ENCODE measurements around the gene FILIP1. TPM values are rescaled to one million over a fixed set of nuclear protein-coding genes. Genes with fewer than 3 reads are reported as not detected.
A peak's percentile ranks its signal among the peaks of the same experiment; 100 is the strongest.

The FILIP1 gene
- polyA plus RNA-seq, 1 of the 3 experiments (the other 2 are of a cell fraction), result 0.03 TPM

GRCh38 chr6:75318900-75319299 is 174.7 kb downstream of the FILIP1 start (continued):
- TF ChIP-seq REST (IDR thresholded peaks at IDR 0.05; ENCODE audit: low read depth, low read length) (no peak), POLR2AphosphoS5 (IDR thresholded peaks at IDR 0.05; ENCODE audit: low read depth, low read length) (no peak)

- Histone ChIP-seq H3K4me3 (ENCODE audit: low read depth in 2 of 2, low read length in 1 of 2) (no peak overlapping the region), H3F3A (replicated peaks; ENCODE audit: insufficient read depth) (peaks cover 3% of the 10 kb centered on the region), H3K4me1 (ENCODE audit: control insufficient read depth in 1 of 2, insufficient read depth in 2 of 2, low read depth in 1 of 2, low read length in 1 of 2) (peaks cover 2 to 4% of the 10 kb centered on the region in 2 experiments; a peak in 2 of 4 replicates), H2AFZ (ENCODE audit: low read depth) (peak overlapping the region; percentile 44; the same call in 1 of the 2 replicates), H3K79me2 (ENCODE audit: insufficient read depth) (no peaks in the 10 kb centered on the region), H3K27ac (ENCODE audit: low read depth in 2 of 2, low read length in 1 of 2) (peak overlapping the region; percentile 36 to 68), H3K9me3 (no peaks in the 10 kb centered on the region), H3K36me3 (replicated peaks in 1 of 2; ENCODE audit: control insufficient read depth in 1 of 2, insufficient read depth in 2 of 2, low read length in 1 of 2) (no peaks in the 10 kb centered on the region), H3K9ac (no peak overlapping the region), H3K4me2 (peak overlapping the region; percentile 18; the same call in 1 of the 2 replicates), H3K27me3 (ENCODE audit: insufficient read depth) (no peaks in the 10 kb centered on the region), H3K9me2 (no peaks in the 10 kb centered on the region), H4K20me1 (ENCODE audit: insufficient read depth) (no peaks in the 10 kb centered on the region)
- WGBS (ENCODE audit: low lambda C conversion rate), result 44% methylated on average over 4 of the region's 4 CpGs
- peak; percentile 49; the same call in 1 of the 2 replicates for TF ChIP-seq TEAD4 (IDR thresholded peaks at IDR 0.05; ENCODE audit: borderline replicate concordance, insufficient read depth)
- no peak for TF ChIP-seq EP300 (IDR thresholded peaks at IDR 0.05; ENCODE audit: borderline replicate concordance in 1 of 2, low read depth in 1 of 2, low read length in 1 of 2)
- POLR2A ChIA-PET, result no interaction called here
- DNase-seq, result no peak
- CTCF ChIA-PET, result interaction anchor here (1.2 kb wide), 1 partner anchor 9 kb away, joined by 3 read pairs; no protein-coding TSS in a partner anchor
Measured at GRCh38 chr6:75317503-75318206, 175.9 kb downstream of the FILIP1 start.

- Histone ChIP-seq H3K4me2 (no peak overlapping the region), H3K9me2 (no peaks in the 10 kb centered on the region), H3K27ac (ENCODE audit: low read depth in 2 of 2, low read length in 1 of 2) (no peak overlapping the region), H3K9me3 (no peaks in the 10 kb centered on the region), H3K79me2 (ENCODE audit: insufficient read depth) (no peaks in the 10 kb centered on the region), H3K4me3 (ENCODE audit: low read depth in 2 of 2, low read length in 1 of 2) (no peak overlapping the region), H3F3A (replicated peaks; ENCODE audit: insufficient read depth) (peaks cover 3% of the 10 kb centered on the region), H3K9ac (no peak overlapping the region), H3K27me3 (ENCODE audit: insufficient read depth) (no peaks in the 10 kb centered on the region), H3K36me3 (replicated peaks in 1 of 2; ENCODE audit: control insufficient read depth in 1 of 2, insufficient read depth in 2 of 2, low read length in 1 of 2) (no peaks in the 10 kb centered on the region), H2AFZ (ENCODE audit: low read depth) (no peak overlapping the region), H3K4me1 (ENCODE audit: control insufficient read depth in 1 of 2, insufficient read depth in 2 of 2, low read depth in 1 of 2, low read length in 1 of 2) (peaks cover 2 to 4% of the 10 kb centered on the region in 2 experiments; a peak in 2 of 4 replicates), H4K20me1 (ENCODE audit: insufficient read depth) (no peaks in the 10 kb centered on the region)
- ChIA-PET CTCF (no interaction called here), POLR2A (no interaction called here)
- no peak for DNase-seq
- TF ChIP-seq RCOR1 (IDR thresholded peaks at IDR 0.05; ENCODE audit: low read length) (no peak), YY1 (IDR thresholded peaks at IDR 0.05; ENCODE audit: low read depth) (no peak), CTCF (IDR thresholded peaks at IDR 0.05) (no peak), ELF1 (IDR thresholded peaks at IDR 0.05) (no peak), GABPA (IDR thresholded peaks at IDR 0.05; ENCODE audit: low read depth) (no peak), FOXM1 (IDR thresholded peaks at IDR 0.05; ENCODE audit: low read depth) (no peak), RXRA (IDR thresholded peaks at IDR 0.05; ENCODE audit: borderline replicate concordance, low read depth) (no peak), FOSL2 (IDR thresholded peaks at IDR 0.05; ENCODE audit: borderline replicate concordance, low read depth) (no peak), FOXJ3 (CRISPR knock-in tag; IDR thresholded peaks at IDR 0.05) (no peak), USF1 (IDR thresholded peaks at IDR 0.05; ENCODE audit: borderline replicate concordance, low read depth) (no peak), SIN3A (IDR thresholded peaks at IDR 0.05; ENCODE audit: borderline replicate concordance, low read depth, low read length) (no peak), REST (IDR thresholded peaks at IDR 0.05; ENCODE audit: low read depth, low read length) (no peak)
Measured at GRCh38 chr6:75315978-75316377, 177.6 kb downstream of the FILIP1 start.
